Cardiac fibroblast (primary cell): Measurements from ENCODE around the gene MAPK8IP2.
"Not testable (repeated sequence)": the region's sequence is repeated elsewhere in the genome, so short reads cannot be mapped to it uniquely, and the experiment has no call there.

ENCODE experiments used
- DNase-seq, 2 donors: peaks; one replicate each; pipeline versions ENCODE4 v3.0.0 to v3.0.0-alpha.2; 2010; ENCODE audit warnings: low read depth in 2 of 2
- H3K4me3 ChIP-seq, 2 donors: replicated peaks in 1 of 2; 1 replicate in 1 of 2; 2 replicates in 1 of 2; pipeline ENCODE4 v1.5.1; 2011; ENCODE audit warnings: low read depth in 2 of 2, low read length in 2 of 2, mild to moderate bottlenecking in 2 of 2, moderate library complexity in 1 of 2
- CTCF ChIP-seq: IDR thresholded peaks from one replicate; pipeline ENCODE4 v1.5.1; 2011; ENCODE audit warnings: low read depth, mild to moderate bottlenecking, low read length, inconsistent platforms

Gene MAPK8IP2

DNA sequence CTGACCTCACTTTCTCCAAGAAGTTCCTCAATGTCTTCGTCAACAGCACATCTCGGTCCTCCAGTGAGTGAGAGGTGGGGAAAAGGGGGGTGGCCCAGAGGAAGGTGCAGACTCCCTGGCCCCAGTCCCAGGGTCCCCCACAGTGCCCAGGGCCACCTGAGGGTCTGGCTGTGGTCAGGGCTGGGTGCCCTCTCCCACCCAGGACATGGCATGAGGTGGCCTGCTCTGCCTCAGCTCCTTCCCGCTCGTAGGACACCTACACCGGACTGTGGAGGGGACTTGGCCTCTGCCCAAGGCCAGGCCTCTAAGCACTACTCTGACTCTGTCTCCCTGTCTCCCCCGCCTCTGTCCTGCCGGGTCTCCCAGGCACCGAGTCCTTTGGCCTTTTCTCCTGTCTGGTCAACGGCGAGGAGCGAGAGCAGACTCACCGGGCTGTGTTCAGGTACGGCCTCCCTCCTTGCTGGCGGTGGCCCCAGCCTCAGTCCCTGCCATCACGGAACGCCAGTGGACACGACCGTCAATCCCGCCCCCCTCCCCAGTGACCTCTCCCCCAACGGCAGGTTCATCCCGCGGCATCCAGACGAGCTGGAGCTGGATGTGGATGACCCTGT, 4.5 kb downstream of the MAPK8IP2 start:
- H3K4me3 ChIP-seq = no peak overlapping the region
- no peak for TF ChIP-seq CTCF
- no peak for DNase-seq

DNA sequence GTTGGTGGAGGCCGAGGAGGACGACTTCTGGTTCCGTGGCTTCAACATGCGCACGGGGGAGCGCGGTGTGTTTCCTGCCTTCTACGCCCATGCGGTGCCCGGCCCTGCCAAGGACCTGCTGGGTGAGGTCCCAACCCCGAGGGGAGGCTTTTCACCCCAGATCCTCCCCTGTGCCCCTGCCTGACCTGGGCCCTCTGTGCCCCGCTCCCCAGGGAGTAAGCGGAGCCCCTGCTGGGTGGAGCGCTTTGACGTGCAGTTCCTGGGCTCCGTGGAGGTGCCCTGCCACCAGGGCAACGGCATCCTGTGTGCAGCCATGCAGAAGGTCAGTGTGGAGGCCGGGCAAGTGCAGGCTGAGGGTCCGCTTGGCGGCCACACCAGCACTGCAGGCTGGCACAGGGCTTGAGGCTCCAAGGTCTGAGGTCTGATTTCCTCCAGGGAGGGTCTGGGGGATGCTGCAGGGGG, 5.1 kb downstream of the MAPK8IP2 start:
- DNase-seq = no peak
- no peak for TF ChIP-seq CTCF
- H3K4me3 ChIP-seq = no peak overlapping the region

DNA sequence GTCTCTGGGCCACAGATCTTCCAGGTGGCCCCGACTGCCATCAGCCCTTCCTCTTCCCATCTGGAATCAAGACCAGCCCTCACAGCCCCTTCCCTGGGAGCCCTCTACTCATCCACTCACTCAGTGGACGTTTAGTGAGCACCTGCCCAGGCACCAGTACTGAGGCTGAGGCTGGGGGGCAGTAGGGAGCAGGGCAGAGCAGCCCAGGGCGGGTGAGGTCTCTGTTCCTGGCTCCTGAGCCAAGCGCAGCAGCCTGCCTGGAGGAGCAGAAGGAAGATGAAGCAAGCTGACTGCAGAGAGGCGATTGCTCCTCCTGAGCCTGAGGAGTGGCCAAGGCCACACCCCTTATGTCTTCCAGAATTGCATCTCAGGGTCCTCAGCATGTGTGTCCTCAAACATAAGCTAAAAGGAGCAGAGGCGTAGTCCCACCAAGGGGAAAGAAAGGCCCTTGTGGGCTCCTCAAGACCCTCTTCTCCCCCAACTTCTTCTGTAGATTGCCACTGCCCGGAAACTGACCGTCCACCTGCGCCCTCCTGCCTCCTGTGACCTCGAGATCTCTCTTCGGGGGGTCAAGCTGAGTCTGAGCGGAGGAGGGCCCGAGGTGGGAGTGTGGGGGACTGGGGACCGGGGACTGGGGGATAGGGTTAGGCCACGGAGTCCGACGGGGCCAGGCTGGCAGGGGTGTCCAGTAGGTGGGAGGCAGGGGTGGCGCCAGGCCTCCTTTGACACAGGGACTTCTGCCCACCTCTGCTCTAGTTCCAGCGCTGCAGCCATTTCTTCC, 5.8 kb downstream of the MAPK8IP2 start:
- no peak for TF ChIP-seq CTCF
- H3K4me3 ChIP-seq = no peak overlapping the region
- no peak for DNase-seq

GRCh38 chr22:50606946-50607658, 6.5 kb downstream of the MAPK8IP2 start:
- TF ChIP-seq CTCF = no peak

DNA sequence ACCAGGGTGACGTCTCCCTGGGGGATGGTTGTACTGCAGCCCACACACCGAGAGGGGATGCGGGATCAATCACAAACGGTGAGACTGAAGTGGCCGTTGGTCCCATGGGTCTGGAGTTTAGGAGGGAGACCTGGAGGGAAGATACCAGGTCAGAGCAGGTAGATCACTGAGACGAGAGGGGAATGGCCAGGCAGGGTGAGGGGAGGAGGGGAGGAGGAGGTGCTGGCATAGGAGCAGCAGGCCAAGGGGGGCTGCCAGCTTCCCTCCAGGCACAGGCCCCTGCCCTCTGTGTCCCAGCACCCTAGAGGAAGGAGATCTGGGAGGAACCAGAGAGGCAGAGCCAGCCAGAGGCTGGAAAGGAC, 7.0 kb downstream of the MAPK8IP2 start:
- TF ChIP-seq CTCF = no peak
- no peak overlapping the region for H3K4me3 ChIP-seq
- DNase-seq = no peak

More at GRCh38 chr22:50606946-50607658, 6.5 kb downstream of the MAPK8IP2 start:
- H3K4me3 ChIP-seq = no peak overlapping the region
- no peak for DNase-seq

DNA sequence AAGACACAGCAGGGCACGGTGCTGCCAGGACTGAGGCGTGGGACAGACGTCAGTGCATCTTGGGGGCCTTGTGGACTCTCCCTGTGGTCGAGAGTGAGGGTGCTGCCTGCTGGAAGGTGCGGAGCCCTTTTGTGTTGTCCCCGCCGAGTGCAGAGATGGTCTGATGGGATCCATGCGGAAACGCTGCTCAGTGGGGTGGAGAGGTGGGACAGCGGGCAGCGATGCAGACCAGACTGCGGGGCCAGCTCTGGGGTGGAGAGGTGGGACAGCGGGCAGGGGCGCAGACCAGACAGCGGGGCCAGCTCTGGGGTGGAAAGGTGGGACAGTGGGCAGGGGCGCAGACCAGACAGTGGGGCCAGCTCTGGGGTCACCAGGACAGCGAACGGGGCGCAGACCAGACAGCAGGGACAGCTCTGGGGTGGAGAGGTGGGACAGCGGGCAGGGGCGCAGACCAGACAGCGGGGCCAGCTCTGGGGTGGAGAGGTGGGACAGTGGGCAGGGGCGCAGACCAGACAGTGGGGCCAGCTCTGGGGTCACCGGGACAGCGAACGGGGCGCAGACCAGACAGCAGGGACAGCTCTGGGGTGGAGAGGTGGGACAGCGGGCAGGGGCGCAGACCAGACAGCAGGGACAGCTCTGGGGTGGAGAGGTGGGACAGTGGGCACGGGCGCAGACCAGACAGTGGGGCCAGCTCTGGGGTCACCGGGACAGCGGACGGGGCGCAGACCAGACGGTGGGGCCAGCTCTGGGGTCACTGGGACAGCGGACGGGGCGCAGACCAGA, 7.7 kb downstream of the MAPK8IP2 start:
- not testable (repeated sequence) for DNase-seq, H3K4me3 ChIP-seq
